ENCODE measurements around the gene CACNA1F.

GRCh38 chrX:49161632-49162031 lies 71.5 kb downstream of the CACNA1F start:
- no peak for TF ChIP-seq CTCF (IDR thresholded peaks at IDR 0.05)
- no peak for TF ChIP-seq POLR2A (IDR thresholded peaks at IDR 0.05)
